ENCODE measurements around the gene KRTAP9-9.

DNA sequence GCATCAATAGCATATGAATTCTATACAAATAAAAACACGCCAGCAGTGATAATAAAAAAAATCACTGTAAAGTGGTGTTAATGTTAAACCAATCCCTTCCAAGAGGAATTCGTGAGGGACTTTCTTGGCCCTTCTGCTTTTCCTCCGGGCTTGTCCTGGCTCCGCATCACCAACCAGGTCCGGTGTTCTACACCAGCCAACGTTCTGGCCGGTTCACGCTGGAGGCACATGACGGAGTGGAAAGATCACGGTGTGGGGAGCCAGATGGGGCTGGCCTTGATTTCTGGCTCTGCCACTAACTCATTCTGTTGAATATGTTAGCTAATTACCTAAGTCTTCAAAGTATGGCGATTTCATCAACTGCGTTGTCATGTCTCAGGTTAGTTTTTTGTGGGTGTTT lies 48.9 kb downstream of the KRTAP9-9 start:
- TF ChIP-seq, protein P1, sequence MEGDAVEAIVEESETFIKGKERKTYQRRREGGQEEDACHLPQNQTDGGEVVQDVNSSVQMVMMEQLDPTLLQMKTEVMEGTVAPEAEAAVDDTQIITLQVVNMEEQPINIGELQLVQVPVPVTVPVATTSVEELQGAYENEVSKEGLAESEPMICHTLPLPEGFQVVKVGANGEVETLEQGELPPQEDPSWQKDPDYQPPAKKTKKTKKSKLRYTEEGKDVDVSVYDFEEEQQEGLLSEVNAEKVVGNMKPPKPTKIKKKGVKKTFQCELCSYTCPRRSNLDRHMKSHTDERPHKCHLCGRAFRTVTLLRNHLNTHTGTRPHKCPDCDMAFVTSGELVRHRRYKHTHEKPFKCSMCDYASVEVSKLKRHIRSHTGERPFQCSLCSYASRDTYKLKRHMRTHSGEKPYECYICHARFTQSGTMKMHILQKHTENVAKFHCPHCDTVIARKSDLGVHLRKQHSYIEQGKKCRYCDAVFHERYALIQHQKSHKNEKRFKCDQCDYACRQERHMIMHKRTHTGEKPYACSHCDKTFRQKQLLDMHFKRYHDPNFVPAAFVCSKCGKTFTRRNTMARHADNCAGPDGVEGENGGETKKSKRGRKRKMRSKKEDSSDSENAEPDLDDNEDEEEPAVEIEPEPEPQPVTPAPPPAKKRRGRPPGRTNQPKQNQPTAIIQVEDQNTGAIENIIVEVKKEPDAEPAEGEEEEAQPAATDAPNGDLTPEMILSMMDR (IDR thresholded peaks at IDR 0.05; ENCODE audit: poor library complexity, severe bottlenecking), result no peak
- TF ChIP-seq TAF1 (IDR thresholded peaks at IDR 0.05; ENCODE audit: low read depth) (no peak), POLR2AphosphoS5 (IDR thresholded peaks at IDR 0.05) (no peak), EZH2 (IDR thresholded peaks at IDR 0.05; ENCODE audit: borderline replicate concordance, insufficient read depth, low read length, poor library complexity, severe bottlenecking) (no peak), RAD21 (conservative IDR thresholded peaks at IDR 0.05) (no peak), SMC3 (conservative IDR thresholded peaks at IDR 0.05; ENCODE audit: poor library complexity) (no peak)
- TF ChIP-seq, protein P2, sequence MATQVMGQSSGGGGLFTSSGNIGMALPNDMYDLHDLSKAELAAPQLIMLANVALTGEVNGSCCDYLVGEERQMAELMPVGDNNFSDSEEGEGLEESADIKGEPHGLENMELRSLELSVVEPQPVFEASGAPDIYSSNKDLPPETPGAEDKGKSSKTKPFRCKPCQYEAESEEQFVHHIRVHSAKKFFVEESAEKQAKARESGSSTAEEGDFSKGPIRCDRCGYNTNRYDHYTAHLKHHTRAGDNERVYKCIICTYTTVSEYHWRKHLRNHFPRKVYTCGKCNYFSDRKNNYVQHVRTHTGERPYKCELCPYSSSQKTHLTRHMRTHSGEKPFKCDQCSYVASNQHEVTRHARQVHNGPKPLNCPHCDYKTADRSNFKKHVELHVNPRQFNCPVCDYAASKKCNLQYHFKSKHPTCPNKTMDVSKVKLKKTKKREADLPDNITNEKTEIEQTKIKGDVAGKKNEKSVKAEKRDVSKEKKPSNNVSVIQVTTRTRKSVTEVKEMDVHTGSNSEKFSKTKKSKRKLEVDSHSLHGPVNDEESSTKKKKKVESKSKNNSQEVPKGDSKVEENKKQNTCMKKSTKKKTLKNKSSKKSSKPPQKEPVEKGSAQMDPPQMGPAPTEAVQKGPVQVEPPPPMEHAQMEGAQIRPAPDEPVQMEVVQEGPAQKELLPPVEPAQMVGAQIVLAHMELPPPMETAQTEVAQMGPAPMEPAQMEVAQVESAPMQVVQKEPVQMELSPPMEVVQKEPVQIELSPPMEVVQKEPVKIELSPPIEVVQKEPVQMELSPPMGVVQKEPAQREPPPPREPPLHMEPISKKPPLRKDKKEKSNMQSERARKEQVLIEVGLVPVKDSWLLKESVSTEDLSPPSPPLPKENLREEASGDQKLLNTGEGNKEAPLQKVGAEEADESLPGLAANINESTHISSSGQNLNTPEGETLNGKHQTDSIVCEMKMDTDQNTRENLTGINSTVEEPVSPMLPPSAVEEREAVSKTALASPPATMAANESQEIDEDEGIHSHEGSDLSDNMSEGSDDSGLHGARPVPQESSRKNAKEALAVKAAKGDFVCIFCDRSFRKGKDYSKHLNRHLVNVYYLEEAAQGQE (IDR thresholded peaks at IDR 0.05; ENCODE audit: borderline replicate concordance), result no peak
